GM21723 (cell line): ENCODE data around the gene OR2D3.
A peak's percentile ranks its signal among the peaks of the same experiment; 100 is the strongest.
"Not testable (repeated sequence)": the region's sequence is repeated elsewhere in the genome, so short reads cannot be mapped to it uniquely, and the experiment has no call there.

Experiments
- ATAC-seq: cut with Tn5 transposase; IDR thresholded peaks from one replicate; pipeline ENCODE4 v1.9.1; 2021; ENCODE audit warnings: mild to moderate bottlenecking, moderate library complexity; ENCODE audit not compliant: unreplicated experiment

OR2D3 gene

GRCh38 chr11:6927030-6927617 lies 6.3 kb downstream of the OR2D3 start:
- ATAC-seq: peak; percentile 69

GRCh38 chr11:6928916-6929315 lies 8.1 kb downstream of the OR2D3 start:
- no peak for ATAC-seq

GRCh38 chr11:6931146-6931713 lies 10.4 kb downstream of the OR2D3 start:
- ATAC-seq: no peak

GRCh38 chr11:6932145-6932544 lies 11.3 kb downstream of the OR2D3 start:
- ATAC-seq: no peak

GRCh38 chr11:6941970-6942369 lies 21.2 kb downstream of the OR2D3 start:
- no peak for ATAC-seq

GRCh38 chr11:6943131-6943530 lies 22.3 kb downstream of the OR2D3 start:
- ATAC-seq: no peak

- ATAC-seq: not testable (repeated sequence)
Observed at GRCh38 chr11:6954248-6954647, 33.4 kb downstream of the OR2D3 start.

GRCh38 chr11:6962141-6962540 lies 41.3 kb downstream of the OR2D3 start:
- no peak for ATAC-seq

- ATAC-seq: peak; percentile 81
Observed at GRCh38 chr11:6962673-6963072, 41.9 kb downstream of the OR2D3 start.

GRCh38 chr11:6968816-6969215 lies 48.0 kb downstream of the OR2D3 start:
- ATAC-seq: no peak

GRCh38 chr11:6969854-6970253 lies 49.1 kb downstream of the OR2D3 start:
- not testable (repeated sequence) for ATAC-seq
